Nephron progenitor cell (in vitro differentiated cells): ENCODE measurements around the gene NIN.

ENCODE experiments used
- DNase-seq: peaks from one replicate; pipeline ENCODE4 v3.0.0; 2021
- H3K27ac Mint-ChIP-seq: 2 replicates; pipeline ENCODE4 v1.8.0; 2021; ENCODE audit warnings: mild to moderate bottlenecking, moderate library complexity, mixed read lengths
- H3K27me3 Mint-ChIP-seq: 2 replicates; pipeline ENCODE4 v1.8.0; 2021; ENCODE audit warnings: mild to moderate bottlenecking, low read depth, mixed read lengths; ENCODE audit not compliant: poor library complexity
- H3K36me3 Mint-ChIP-seq: 2 replicates; pipeline ENCODE4 v1.8.0; 2021; ENCODE audit warnings: low read depth, mixed read lengths
- H3K4me1 Mint-ChIP-seq: 2 replicates; pipeline ENCODE4 v1.8.0; 2021; ENCODE audit warnings: mixed read lengths
- H3K4me3 Mint-ChIP-seq: 2 replicates; pipeline ENCODE4 v1.8.0; 2021; ENCODE audit warnings: mild to moderate bottlenecking, moderate library complexity, mixed read lengths
- H3K9me3 Mint-ChIP-seq: 2 replicates; pipeline ENCODE4 v1.8.0; 2021; ENCODE audit warnings: mild to moderate bottlenecking, moderate library complexity, mixed read lengths
- CTCF ChIP-seq: fragments of 200-600 bp; sonication (generic); IDR thresholded peaks from 2 replicates; pipeline ENCODE4 v1.5.0; 2021; ENCODE audit warnings: antibody characterized with exemption

The NIN gene

GRCh38 chr14:50726372-50727107, 104.4 kb downstream of the NIN start:
- Mint-ChIP-seq H3K9me3 (no peaks in the 10 kb centered on the region), H3K36me3 (peaks cover 65% of the 10 kb centered on the region), H3K27me3 (no peaks in the 10 kb centered on the region), H3K4me3 (no peak overlapping the region), H3K27ac (no peak overlapping the region), H3K4me1 (no peaks in the 10 kb centered on the region)
- TF ChIP-seq CTCF, result no peak
- DNase-seq, result no peak

- Mint-ChIP-seq H3K4me1 (no peaks in the 10 kb centered on the region), H3K9me3 (no peaks in the 10 kb centered on the region), H3K4me3 (no peak overlapping the region), H3K27me3 (no peaks in the 10 kb centered on the region), H3K36me3 (peaks cover 66% of the 10 kb centered on the region), H3K27ac (no peak overlapping the region)
- DNase-seq, result no peak
- no peak for TF ChIP-seq CTCF
Observed at GRCh38 chr14:50725761-50726160, 105.2 kb downstream of the NIN start.

- H3K36me3 Mint-ChIP-seq, result peaks cover 23% of the 10 kb centered on the region
- no peak for TF ChIP-seq CTCF
- H3K9me3 Mint-ChIP-seq, result no peaks in the 10 kb centered on the region
- no peak for DNase-seq
- H3K27ac Mint-ChIP-seq, result no peak overlapping the region
- H3K4me3 Mint-ChIP-seq, result no peak overlapping the region
- H3K4me1 Mint-ChIP-seq, result no peaks in the 10 kb centered on the region
- H3K27me3 Mint-ChIP-seq, result peaks cover 10% of the 10 kb centered on the region
Observed at GRCh38 chr14:50719911-50720759, 110.8 kb downstream of the NIN start.

- no peak overlapping the region for H3K4me3 Mint-ChIP-seq
- no peak for DNase-seq
- H3K4me1 Mint-ChIP-seq, result no peaks in the 10 kb centered on the region
- H3K27ac Mint-ChIP-seq, result no peak overlapping the region
- H3K27me3 Mint-ChIP-seq, result peaks cover 10% of the 10 kb centered on the region
- H3K36me3 Mint-ChIP-seq, result peaks cover 14% of the 10 kb centered on the region
- TF ChIP-seq CTCF, result no peak
- H3K9me3 Mint-ChIP-seq, result no peaks in the 10 kb centered on the region
Observed at GRCh38 chr14:50718949-50719348, 112.0 kb downstream of the NIN start.

- Mint-ChIP-seq H3K4me1 (no peaks in the 10 kb centered on the region), H3K27me3 (peaks cover 10% of the 10 kb centered on the region), H3K36me3 (peaks cover 10% of the 10 kb centered on the region), H3K4me3 (no peak overlapping the region), H3K27ac (no peak overlapping the region), H3K9me3 (no peaks in the 10 kb centered on the region)
- TF ChIP-seq CTCF, result no peak
- no peak for DNase-seq
Observed at GRCh38 chr14:50717811-50718210, 113.2 kb downstream of the NIN start.
